Esophagus squamous epithelium (tissue), 5 donors: ENCODE results near the gene SCRN1. TPM values are rescaled to one million over a fixed set of nuclear protein-coding genes. Genes with fewer than 3 reads are reported as not detected.
"Not testable (repeated sequence)": the region's sequence is repeated elsewhere in the genome, so short reads cannot be mapped to it uniquely, and the experiment has no call there.

Experiments used
- DNase-seq: peaks from one replicate; lab custom pipeline; 2025; lab: John Stamatoyannopoulos, UW
- H3K27ac ChIP-seq, 4 donors: fragments of 200-600 bp; sonication (generic); one replicate each; pipeline ENCODE4 v1.5.1; 2016 to 2019; ENCODE audit warnings: mild to moderate bottlenecking in 1 of 4
- H3K27me3 ChIP-seq, 4 donors: fragments of 200-600 bp; sonication (generic); 1 replicate in 3 of 4; 2 replicates in 1 of 4; pipeline versions ENCODE4 v1.5.1 to v1.6.0; 2017 to 2021; ENCODE audit warnings: antibody characterized with exemption in 1 of 4
- H3K36me3 ChIP-seq, 3 donors: fragments of 200-600 bp; sonication (generic); one replicate each; pipeline ENCODE4 v1.5.1; 2016 to 2019
- H3K4me1 ChIP-seq, 3 donors: fragments of 200-600 bp; sonication (generic); one replicate each; pipeline ENCODE4 v1.5.1; 2017 to 2019
- H3K4me3 ChIP-seq, 4 donors: fragments of 200-600 bp; sonication (generic); 1 replicate in 3 of 4; 2 replicates in 1 of 4; pipeline ENCODE4 v1.5.1; 2016 to 2019; ENCODE audit warnings: mild to moderate bottlenecking in 2 of 4, moderate library complexity in 1 of 4
- H3K9me3 ChIP-seq, 3 donors: fragments of 200-600 bp; sonication (generic); one replicate each; pipeline ENCODE4 v1.5.1; 2016 to 2019
- CTCF ChIP-seq, 6 experiments: fragments of 450-650 bp in 4 of 6; fragments of 200-600 bp in 2 of 6; sonication (generic) in 2 of 6; IDR thresholded peaks; one replicate each; pipeline ENCODE4 v1.5.1; 2016 to 2019; ENCODE audit warnings: antibody characterized with exemption in 6 of 6, mild to moderate bottlenecking in 4 of 6, moderate library complexity in 4 of 6
- POLR2A ChIP-seq, 4 donors: fragments of 450-650 bp; IDR thresholded peaks; one replicate each; pipeline ENCODE4 v1.6.1; 2017; ENCODE audit warnings: antibody characterized with exemption in 4 of 4, mild to moderate bottlenecking in 4 of 4, moderate library complexity in 3 of 4
- WGBS, 2 donors: methylation state at CpG; one replicate each; pipeline ENCODE4 v1.1.5; 2018; 5-methylcytosine and 5-hydroxymethylcytosine counted together
- intact Hi-C: fragments of 100-400 bp; cut with DNase I; formaldehyde crosslinking; loops from one replicate; pipeline ENCODE4 v1.15.0; 2022
- total RNA-seq, 4 donors: library from RNA; depleted of rRNA; stranded (reverse); fragments of >200 nt; gene quantifications; one replicate each; pipeline ENCODE4 v1.1.0, GENCODE V29; 2016
- donor health status: DM: yes; HTN: yes; CAD: no.

Gene SCRN1
- total RNA-seq, 4 donors from 2014 or later, result 6.3 to 27.8 (median 20.5) TPM

- intact Hi-C loops, result no loop called here
- no peaks in the 10 kb centered on the region for H3K27me3 ChIP-seq
- peaks cover 0 to 6% (median 0%) of the 10 kb centered on the region in 3 donors for H3K36me3 ChIP-seq
These were observed 97.8 kb downstream of the SCRN1 start for GRCh38 chr7:29891766-29892165.

GRCh38 chr7:29890786-29891185 lies 98.8 kb downstream of the SCRN1 start:
- H3K36me3 ChIP-seq, intact Hi-C loops, DNase-seq, H3K27me3 ChIP-seq, H3K9me3 ChIP-seq, H3K4me3 ChIP-seq, H3K27ac ChIP-seq, H3K4me1 ChIP-seq: not testable (repeated sequence)
- 100% methylated on average over 1 of the region's 14 CpGs; no CpG with 5 or more reads in 1 of the 2 donors for WGBS, 2 donors

More at GRCh38 chr7:29891766-29892165, 97.8 kb downstream of the SCRN1 start:
- H3K4me1 ChIP-seq, result no peaks in the 10 kb centered on the region
- TF ChIP-seq POLR2A (IDR thresholded peaks at IDR 0.05) (no peak), CTCF (IDR thresholded peaks at IDR 0.05) (no peak)
- DNase-seq, result no peak
- no peak overlapping the region for H3K27ac ChIP-seq
- 82 to 91% methylated on average over 4 of the region's 4 CpGs for WGBS, 2 donors
- H3K9me3 ChIP-seq, result no peaks in the 10 kb centered on the region
- H3K4me3 ChIP-seq, result no peak overlapping the region

- 74 to 80% methylated on average over 2 to 4 of the region's 4 CpGs for WGBS, 2 donors
- intact Hi-C loops, result no loop called here
- Histone ChIP-seq H3K27ac (no peak overlapping the region), H3K4me3 (no peak overlapping the region), H3K27me3 (no peaks in the 10 kb centered on the region), H3K4me1 (peaks cover 0 to under 1% (median 0%) of the 10 kb centered on the region in 3 donors), H3K36me3 (peaks cover 0 to 6% (median 0%) of the 10 kb centered on the region in 3 donors), H3K9me3 (no peaks in the 10 kb centered on the region)
- DNase-seq, result no peak
- no peak for TF ChIP-seq POLR2A (IDR thresholded peaks at IDR 0.05)
- no peak for TF ChIP-seq CTCF (IDR thresholded peaks at IDR 0.05)
These were observed 99.3 kb downstream of the SCRN1 start for GRCh38 chr7:29890251-29890650.

GRCh38 chr7:29889288-29889687 lies 100.3 kb downstream of the SCRN1 start:
- intact Hi-C loops, result no loop called here
- Histone ChIP-seq H3K36me3 (peaks cover 0 to 6% (median 0%) of the 10 kb centered on the region in 3 donors), H3K4me3 (no peak overlapping the region), H3K9me3 (no peaks in the 10 kb centered on the region), H3K27ac (no peak overlapping the region), H3K4me1 (peaks cover 0 to 10% (median 0%) of the 10 kb centered on the region in 3 donors), H3K27me3 (peaks cover 0 to 3% (median 0%) of the 10 kb centered on the region in 4 donors)
- TF ChIP-seq POLR2A (IDR thresholded peaks at IDR 0.05), result no peak
- no peak for TF ChIP-seq CTCF (IDR thresholded peaks at IDR 0.05)
- DNase-seq, result no peak
- 86 to 89% methylated on average over 5 of the region's 5 CpGs for WGBS, 2 donors

- 92 to 100% methylated on average over 1 to 7 of the region's 7 CpGs for WGBS, 2 donors
These were observed 101.6 kb downstream of the SCRN1 start for GRCh38 chr7:29888006-29888405.

More at GRCh38 chr7:29888006-29888405, 101.6 kb downstream of the SCRN1 start:
- no peak for DNase-seq
- no peak overlapping the region for H3K27ac ChIP-seq
- intact Hi-C loops, result no loop called here
- H3K27me3 ChIP-seq, result peaks cover 0 to 14% (median 0%) of the 10 kb centered on the region in 4 donors
- no peak for TF ChIP-seq POLR2A (IDR thresholded peaks at IDR 0.05)
- no peak for TF ChIP-seq CTCF (IDR thresholded peaks at IDR 0.05)
- no peak overlapping the region for H3K4me3 ChIP-seq
- peaks cover 3 to 22% (median 6%) of the 10 kb centered on the region in 3 donors for H3K4me1 ChIP-seq
- no peaks in the 10 kb centered on the region for H3K9me3 ChIP-seq
- H3K36me3 ChIP-seq, result peaks cover 0 to 6% (median 0%) of the 10 kb centered on the region in 3 donors
